GOT3 (cell line): ENCODE results near the gene TMEM158.

ENCODE experiments used
- DNase-seq: peaks from one replicate; lab custom pipeline; 2025; ENCODE audit warnings: mixed read lengths; lab: John Stamatoyannopoulos, UW

The TMEM158 gene

DNA sequence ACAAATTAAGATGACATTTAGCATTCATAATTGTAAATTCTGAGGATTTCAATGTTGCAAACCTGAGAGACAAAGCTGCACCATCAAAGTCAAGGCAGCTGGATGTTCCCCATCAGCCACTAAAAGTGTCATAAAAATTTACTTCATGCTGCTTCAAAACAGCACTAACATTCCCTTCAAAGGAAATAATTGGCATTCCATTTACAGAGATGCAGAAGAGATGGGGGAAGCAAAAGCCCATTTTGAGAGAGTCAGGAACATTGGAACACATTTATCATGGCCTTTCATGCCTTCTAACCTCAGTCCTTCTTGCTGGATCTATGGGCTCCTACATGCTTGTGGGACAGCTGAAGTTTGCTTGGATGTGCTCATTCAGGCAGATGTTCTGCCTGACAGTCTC lies 6.4 kb upstream of the TMEM158 start:
- no peak for DNase-seq

DNA sequence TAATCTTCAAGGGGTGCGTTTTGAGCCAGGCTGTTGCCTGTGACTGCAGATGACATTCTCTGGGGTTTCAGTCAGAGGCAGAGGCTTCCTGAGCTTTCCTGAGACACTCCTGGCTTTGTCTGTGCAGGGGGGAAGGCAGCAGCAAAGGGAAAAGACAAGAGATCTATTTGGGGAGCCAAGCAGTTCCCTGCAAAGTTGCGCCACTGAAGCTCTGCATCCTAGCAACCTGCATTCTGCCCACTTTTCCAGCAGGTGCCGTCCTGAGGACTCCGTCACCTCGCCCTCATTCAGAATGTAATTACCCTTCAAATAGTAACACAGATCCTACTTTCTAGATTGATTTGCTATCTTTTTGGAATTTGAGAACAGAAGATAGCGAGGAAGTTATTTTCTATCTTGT lies 1.9 kb upstream of the TMEM158 start:
- DNase-seq: no peak

DNA sequence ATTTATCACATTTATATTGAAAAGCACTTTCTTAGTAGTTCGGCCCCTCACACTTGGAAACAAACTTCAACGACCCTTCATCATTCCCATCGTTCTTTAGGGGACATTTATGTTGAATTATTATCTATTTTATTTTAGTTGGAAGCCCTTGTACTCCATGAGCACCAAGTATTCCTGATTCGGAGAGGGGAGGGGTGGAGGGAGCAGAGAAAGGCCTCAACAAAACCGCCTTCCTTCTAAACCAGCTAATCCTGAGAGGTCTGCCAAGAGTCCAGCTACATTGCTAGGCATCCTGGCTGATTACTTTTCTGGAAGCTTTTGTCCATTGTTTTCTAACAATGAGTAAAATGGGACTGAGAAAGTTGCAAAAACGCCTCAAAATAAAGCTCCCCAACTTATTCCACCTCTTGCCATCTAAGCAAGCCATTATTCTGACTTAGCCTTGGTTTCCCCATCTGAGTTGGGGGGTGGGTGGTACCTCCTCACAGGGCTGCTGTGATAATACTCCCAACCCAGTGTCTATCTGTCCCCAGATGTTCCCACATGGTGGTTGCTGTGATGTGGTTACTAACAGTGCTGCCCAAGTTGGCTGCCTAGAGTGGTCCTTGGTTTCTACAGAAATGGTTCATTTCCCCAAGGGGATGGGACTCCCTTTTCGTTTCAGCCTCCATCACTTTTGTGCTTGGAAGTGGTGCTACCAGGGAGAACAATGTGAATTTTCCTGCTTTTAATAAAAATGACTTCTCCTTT lies 1.2 kb upstream of the TMEM158 start:
- DNase-seq: no peak

DNA sequence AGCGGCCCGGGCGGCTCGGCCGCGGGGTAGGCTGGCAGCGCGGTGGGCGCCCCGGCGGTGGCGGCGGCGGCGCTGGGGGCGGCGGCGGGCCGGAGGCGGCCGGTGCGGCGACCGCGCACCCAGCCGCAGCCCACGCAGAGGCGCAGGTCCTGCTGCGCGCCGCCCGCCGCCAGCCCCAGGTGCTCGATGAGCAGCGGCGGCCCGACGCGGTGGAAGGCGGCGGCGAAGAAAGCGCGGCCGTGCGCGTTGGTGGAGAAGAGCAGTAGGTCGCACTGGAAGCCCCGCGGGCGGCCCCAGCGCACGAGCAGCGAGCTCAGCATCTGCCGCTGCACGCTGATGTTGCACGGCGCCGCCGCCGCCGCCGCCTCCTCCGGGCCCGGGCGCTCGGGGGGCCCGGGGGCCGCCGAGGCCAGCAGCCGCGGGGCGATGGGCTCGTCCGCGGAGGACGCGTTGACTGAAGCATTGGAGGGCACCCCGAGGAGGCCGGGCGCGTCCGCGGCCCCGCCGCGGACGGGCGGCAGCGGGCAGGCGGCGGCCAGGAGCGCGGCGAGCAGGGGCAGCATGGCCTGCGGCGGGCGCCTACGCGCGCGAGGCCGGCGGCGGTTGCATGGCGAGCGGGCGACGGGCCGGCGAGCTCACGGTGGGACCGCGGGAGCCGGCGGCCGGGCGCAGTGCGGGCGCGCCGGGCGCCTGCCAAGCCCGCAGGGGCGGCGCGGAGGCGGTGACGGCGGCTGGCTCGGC lies 452 bp downstream of the TMEM158 start:
- no peak for DNase-seq

DNA sequence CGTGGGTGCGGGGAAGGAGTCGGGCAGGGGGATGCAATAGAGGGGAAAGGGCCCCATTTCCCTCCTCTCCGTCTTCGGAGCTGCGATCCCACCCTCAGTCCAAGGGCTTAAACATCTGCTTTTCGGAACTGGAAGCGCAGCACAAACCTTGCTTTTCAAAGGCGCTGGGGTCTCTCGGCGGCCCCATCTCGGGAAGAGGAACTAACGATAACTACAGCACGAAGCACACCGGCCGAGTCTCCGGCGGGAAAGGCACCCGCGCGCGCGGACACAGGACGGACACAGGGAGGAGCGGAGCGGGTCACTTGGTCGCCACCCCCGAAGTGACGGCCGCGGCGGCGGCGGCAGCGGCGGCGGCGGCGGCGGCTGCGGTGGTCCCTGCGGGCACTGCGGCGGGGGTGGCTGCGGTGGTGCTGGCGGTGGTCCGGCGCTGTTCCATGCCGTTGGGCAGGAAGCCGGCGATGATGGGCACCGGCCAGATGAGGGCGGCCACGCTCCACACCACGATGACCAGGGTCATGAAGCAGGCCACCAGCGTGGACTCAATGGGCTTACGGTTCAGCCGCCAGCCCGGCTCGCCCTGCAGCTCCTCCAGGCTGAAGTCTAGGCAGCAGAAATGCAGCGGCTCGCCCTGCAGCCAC lies 1.1 kb downstream of the TMEM158 start:
- DNase-seq: peak; percentile 15

DNA sequence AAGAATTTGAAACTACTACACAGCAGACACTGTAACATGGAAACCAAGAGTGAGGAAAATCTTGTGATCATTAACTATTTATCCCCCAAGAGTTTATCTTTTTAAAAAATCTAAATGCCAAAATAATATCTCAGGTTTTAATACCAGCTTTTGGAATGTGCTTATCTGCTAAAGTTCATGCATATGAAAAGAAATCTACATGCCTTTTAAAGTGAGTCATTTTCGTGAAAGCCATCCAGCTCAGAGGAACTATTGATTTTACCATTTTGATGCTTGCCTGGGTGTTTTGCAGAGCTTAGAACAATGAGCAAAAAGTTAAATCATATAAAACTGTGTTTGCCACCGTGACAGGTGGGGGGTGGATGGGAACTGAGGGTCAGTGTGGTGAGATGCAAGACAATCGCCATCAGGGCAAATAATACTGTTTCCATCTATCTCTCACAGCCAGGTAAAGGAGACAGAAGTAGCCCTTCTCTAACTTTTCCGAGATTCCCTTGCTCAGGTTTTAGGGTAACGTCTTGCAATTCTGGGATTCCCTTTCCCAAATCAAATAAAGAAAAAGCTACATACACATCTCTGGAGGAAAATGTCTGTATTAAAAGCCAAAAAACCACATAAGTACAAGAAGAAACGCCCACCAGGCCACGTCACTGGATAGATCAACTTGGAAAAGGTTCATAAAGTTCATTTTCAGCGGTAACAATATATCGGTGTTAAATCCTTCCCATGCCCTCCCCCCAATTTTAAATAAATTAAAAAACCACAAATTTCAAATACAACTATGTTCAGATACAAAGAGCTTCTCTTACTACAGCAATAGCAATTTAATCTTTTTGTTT lies 2.0 kb downstream of the TMEM158 start:
- DNase-seq: no peak

DNA sequence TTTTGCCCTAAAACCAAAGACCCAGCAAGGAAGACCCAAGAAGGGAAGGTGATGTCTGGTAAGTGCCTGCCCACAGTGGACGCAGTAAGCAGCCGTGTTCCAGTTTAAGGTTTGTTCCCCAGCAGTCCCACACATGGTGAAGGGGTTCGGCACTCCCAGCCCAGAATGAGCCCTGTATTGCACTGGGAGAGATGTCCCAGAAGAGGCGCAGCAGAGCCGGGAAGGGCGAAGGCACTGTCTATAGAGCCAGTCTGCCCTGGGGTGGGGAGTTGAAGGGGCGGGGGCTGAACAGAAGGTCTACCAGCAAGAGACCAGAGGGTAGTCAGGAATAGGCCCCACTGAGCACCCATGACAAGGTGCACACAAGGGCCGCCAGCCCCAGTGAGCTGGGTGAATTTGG lies 6.4 kb downstream of the TMEM158 start:
- DNase-seq: no peak

DNA sequence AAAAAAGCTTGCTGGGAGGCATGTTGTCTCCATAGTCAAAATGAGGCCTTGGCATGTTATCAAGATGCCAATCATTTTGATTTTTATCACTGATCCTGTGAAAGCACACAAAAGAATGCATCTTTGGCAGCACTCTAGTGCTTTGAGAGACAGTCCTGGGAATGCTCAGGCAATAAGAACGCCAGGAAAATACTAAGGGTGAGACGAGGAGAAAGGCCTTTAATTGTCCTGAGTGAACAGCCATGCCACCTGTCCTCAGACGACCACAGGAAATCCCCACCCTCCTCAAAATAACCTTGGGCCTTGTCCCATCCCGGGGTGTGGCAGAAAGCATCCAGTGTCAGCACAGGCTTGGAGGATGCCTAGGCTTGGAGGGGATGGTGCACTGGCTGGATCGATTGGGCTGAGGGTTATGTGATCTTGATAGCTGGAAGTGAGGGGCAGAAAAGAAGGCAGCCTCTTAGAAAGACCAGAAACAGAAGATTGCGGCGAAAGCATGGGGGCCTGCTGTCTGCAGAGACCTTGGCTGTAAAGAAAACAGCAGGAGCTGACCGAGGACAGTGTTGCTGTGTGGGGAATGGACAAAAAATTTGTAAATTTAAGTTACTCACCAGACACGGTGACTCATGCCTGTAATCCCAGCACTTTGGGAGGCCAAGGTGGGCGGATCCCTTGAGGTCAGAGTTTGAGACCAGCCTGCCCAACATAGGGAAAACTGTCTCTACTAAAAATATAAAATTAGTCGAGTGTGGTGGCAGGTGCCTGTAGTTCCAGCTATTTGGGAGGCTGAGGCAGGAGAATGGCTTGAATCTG lies 7.3 kb downstream of the TMEM158 start:
- peak; percentile 15 for DNase-seq

DNA sequence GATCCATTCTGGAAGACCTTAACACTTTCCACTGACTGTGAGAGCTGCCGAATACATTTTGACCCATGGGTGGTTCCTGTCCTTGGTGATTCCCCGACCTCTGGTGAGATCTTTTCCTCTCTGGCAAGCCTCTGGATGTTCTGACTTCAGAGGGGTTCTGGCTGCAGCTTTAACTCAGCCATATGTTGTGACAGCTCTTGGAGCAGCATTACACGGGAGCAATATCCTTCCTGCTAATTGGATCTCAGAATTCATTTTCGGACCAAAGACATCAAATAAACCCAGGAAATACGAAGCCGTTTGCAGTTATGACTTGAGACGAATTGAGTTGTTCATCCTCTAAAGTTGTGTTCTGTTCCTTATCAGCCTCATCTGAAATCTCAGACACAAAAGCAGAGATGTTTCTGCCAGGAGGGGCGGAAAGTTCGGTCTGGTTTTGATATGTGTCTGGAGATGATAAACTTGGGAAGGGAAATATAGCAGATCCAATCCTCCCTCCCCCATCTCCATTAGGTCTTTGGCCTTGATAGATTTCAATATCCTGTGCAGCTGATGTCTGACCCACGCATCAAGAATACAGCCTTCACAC lies 10.0 kb downstream of the TMEM158 start:
- DNase-seq: no peak

DNA sequence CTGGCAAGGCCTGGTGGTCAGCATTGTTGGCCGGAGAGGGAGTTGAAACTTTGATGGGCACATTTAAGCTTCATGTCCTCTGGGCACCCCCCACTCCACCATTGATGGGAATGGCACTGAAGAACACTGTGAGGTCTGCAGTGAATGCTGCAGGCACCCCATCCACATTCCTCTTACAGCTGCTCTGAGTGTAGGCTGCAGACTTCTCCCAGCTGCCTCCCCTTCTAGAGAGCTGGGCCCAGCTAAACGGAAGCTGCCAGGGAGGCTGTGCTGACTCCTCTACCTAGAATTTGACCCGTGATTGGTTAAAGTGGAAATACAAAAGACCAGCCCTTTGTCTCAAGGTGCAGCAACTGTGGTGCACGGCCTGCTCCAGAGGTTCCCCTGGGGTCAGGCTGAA lies 10.6 kb downstream of the TMEM158 start:
- DNase-seq: no peak

DNA sequence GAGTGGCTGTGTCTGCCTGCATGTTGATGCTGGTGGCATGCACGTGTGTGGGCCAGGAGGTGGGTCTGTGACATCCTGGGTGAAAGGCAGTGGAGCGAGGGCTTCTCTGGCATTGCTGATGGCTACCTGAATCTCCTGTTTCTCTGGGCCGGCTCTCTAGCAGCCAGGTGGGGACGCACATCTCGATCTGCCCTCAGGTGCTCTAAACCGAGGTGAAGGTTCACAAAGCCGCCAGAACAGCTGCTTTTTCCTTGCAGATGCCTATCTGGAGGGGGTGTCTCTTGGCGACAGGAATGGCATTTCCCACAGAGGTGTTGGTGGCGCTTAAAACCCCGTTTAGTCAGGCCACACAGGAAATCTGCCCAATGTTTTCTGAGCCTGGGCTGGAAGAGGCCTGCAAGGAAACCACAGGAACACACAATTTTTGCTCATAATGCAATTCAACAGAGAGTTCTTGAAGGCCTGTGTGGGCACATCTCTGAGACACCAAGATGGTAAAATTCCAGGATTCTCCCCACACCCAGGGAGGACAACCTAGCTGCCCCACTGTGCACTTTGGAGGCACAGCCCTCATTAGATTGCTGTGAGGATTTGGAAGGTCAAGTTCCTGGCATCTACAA lies 11.9 kb downstream of the TMEM158 start:
- DNase-seq: no peak

DNA sequence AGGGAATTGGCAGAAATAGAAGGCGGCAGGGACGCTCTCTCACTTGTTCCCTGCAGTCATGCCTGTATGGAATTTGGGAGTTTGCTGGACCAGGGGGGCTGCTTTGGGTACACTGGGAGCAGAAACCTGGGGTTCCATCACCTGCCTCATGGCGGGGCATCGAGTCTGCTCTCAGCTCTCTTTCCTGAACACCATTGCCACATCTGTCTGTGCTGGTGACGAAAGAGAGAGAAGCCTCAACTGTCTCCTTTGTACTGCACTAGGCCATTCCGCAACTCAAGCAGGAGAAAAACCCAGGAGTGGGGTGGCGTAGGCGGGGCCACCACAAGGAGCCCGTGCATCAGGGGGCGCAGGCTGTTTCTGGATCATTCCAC lies 14.0 kb downstream of the TMEM158 start:
- DNase-seq: no peak

DNA sequence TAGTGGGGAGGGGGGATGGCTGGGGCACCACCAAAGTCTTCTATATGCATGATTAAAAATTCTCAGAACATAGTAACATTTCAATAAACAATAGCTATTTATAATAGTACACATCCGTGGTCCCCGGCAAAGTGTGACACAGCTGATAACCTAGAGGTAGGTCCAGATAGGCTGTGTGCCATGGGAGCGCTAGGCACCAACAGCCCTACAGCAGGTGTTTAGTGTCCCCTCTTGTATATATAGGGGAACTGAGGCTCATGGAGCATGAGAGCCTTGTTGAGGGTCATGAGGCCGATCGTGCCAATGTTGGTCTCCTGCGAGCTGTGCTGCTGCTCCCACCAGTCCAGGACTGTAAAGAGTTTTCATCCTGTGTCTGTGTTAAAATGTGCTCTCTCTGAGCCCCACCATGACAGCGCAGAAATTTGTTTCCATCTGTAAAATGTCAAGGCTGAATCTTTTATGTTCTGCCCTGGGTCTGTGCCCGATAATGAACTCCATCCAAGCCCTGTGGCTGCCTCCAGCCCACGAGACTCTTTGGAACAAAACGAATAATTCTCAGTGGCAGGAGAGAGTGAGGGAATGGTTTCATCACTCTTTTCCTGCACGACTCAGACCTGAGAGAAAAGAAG lies 14.5 kb downstream of the TMEM158 start:
- DNase-seq: no peak

DNA sequence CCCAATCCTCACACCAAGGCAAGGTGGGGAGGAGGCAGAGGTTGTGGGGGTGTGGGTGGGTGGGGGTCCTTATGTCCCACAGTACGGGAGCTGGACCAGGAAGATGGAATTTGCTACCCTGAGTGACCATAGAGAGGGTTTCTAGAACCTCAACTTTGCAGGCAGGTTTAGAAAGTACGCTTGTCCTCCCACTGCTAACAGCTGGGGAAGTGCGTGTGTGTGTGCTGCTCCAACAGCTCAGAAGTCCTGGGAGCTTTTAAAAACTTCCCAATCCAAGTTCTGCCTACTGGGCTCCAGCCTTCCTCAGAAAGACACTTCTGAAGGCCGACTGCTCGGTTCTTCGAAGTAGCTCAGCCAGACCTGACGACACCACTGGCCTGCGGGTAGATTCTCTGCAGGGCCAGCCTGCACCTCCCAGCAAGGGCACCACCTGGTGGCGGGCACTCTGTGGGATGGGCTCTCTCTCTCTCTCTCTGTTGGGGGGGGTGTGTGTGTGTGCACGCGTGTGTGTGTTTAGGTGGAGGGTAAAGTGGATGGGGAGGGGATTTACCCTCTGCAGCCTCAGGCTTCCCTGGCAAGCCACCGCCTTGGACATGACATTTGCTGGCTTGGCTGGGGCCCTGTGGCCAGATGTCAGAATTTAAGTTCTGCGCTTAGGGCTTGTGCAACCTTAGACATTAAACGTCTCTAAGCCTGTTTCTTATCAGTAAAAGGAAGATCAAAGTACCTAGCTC lies 15.6 kb downstream of the TMEM158 start:
- peak; percentile 39 for DNase-seq

DNA sequence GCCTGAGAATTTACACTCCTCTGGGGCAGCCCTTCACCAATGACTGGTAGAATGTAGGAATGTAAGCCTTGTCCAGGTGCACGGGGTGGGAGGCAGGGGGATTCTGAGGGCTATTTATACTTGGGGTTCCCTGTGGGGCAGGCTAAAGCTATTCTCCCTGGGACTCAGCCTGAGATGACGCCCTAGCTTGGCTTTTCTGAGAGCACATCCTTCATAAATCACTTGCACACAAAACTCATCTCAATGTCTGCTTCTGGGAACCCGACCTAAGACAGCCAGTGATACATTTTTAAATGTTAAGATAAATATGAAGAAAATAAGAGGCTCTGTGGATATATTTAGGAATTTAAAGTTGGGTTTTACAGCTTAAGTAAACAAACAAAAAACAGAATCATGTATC lies 16.6 kb downstream of the TMEM158 start:
- DNase-seq: no peak

DNA sequence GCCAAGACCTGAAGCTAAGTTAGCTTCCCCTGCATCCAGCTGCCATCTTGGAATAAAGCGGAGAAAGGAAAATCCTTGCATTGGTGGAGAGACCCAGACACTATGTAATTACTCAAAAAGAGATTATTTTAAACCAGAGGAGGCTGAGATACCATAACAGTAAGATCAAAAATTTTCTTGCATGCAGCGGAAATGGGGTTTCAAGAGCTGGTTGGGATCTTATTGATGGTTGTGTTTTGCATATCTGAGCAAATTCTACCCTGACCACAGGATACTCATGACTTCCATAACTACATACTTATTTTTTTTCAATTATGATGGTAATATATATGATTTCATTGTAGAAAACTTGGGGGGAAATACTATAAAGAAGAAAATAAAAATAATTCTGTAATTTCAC lies 17.5 kb downstream of the TMEM158 start:
- DNase-seq: no peak

DNA sequence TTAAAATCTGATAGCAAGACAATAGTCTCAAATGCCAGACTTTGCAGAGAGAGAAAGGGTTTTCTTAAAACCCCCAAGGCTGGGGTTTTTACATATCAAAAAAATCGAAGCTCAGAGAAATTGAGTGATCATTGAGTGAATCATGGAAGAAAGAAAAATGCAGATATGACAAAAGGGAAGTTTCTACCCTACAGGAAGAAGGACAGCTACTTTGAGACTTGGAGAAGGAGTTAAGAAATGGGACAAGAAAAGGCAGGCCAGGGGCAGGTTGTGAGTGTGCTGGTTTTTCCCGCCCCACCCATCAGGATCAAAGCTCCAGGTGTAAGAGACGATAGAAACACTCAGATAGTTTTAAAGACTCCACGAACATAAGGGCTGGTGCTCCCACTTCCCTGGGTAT lies 18.6 kb downstream of the TMEM158 start:
- no peak for DNase-seq

DNA sequence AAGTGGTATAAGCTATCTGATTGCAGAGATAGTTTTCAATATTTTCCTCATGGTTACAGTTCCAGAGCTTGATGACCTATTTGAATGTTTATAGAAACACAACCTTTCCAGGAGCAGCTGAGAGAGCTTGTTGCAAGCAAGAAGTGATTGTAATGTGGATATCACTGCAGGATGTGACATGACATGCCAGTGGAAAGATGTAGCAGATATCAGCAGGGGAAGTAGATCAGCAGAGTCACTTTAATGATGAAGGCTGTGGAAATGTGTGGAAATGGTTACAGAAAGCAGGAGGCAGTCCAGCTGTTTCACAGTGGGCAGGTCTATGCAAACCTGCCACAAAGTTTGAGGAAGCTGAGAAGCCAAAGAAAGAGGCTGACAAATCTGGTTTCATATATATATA lies 21.0 kb downstream of the TMEM158 start:
- no peak for DNase-seq

DNA sequence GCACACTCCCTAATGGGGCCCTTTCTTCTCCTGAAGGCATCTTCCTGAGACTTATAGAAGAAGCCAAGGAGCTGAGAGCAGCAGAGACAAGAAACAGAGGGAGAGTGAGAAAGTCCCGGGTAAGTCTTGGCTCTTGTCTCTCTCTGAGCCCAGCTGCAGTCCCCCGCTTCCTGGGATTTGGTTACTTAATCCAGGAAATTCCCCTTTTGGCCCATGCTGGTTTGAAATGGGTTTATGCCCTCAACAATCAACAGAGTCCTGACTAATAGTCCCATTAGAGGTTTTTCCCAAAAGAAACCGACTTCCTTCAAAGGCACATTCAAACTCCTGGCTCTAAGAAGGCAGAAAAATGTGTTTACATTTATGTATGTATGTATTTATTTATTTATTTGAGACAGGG lies 22.0 kb downstream of the TMEM158 start:
- DNase-seq: no peak
